HCT116 (cell line): ENCODE data around the gene LDHAL6B.

Source experiments
- CBX3 ChIP-seq: IDR thresholded peaks from 2 replicates; pipeline ENCODE4 v1.6.1; 2012; ENCODE audit warnings: low read depth
- EZH2 ChIP-seq: fragments of 200-600 bp; sonication (generic); IDR thresholded peaks from 2 replicates; pipeline ENCODE4 v1.6.1; 2017; ENCODE audit warnings: antibody characterized with exemption, mixed run types
- EZH2phosphoT487 ChIP-seq: fragments of 200-600 bp; IDR thresholded peaks from 2 replicates; pipeline ENCODE4 v1.6.1; 2018; ENCODE audit warnings: antibody characterized with exemption, borderline replicate concordance
- JUND ChIP-seq: IDR thresholded peaks from 2 replicates; pipeline ENCODE4 v1.6.1; 2012
- POLR2AphosphoS5 ChIP-seq: IDR thresholded peaks from 2 replicates; pipeline ENCODE4 v1.6.1; 2011; ENCODE audit warnings: mild to moderate bottlenecking, low read depth, low read length, moderate library complexity
- SIN3A ChIP-seq: IDR thresholded peaks from 2 replicates; pipeline ENCODE4 v1.6.1; 2012; ENCODE audit warnings: low read depth
- TCF7L2 ChIP-seq: IDR thresholded peaks from 2 replicates; pipeline ENCODE4 v1.7.0; 2011; ENCODE audit warnings: borderline replicate concordance, inconsistent platforms; ENCODE audit not compliant: insufficient read depth, insufficient read length; ENCODE audit errors: extremely low read depth
- YY1 ChIP-seq: IDR thresholded peaks from 2 replicates; pipeline ENCODE4 v1.6.1; 2011; ENCODE audit warnings: low read length, low read depth, moderate library complexity, mild to moderate bottlenecking; ENCODE audit not compliant: insufficient replicate concordance; ENCODE audit errors: extremely low read depth
- ZNF274 ChIP-seq: fragments of 200-500 bp; sonication (Bioruptor generic); IDR thresholded peaks from 2 replicates; pipeline ENCODE4 v1.6.1; 2014; ENCODE audit warnings: mild to moderate bottlenecking, low read depth, low read length, inconsistent platforms
- TF ChIP-seq, protein P1 (sequence below), 3 experiments: fragments of 200-600 bp in 1 of 3; sonication (generic) in 1 of 3; IDR thresholded peaks in 2 of 3; conservative IDR thresholded peaks in 1 of 3; 2 replicates each; pipeline ENCODE4 v1.5.1; 2012 to 2017; ENCODE audit warnings: low read depth in 2 of 3, low read length in 2 of 3, antibody characterized with exemption in 1 of 3, borderline replicate concordance in 1 of 3, control low read depth in 1 of 3, mild to moderate bottlenecking in 1 of 3, mixed read lengths in 1 of 3, mixed run types in 1 of 3, moderate library complexity in 1 of 3; ENCODE audit not compliant: insufficient read depth in 1 of 3
- TF ChIP-seq, protein P2 (sequence below): IDR thresholded peaks from 2 replicates; pipeline ENCODE4 v1.6.1; 2012
- TF ChIP-seq, protein P3 (sequence below): IDR thresholded peaks from 2 replicates; pipeline ENCODE4 v1.6.1; 2011; ENCODE audit warnings: mild to moderate bottlenecking, low read length, moderate library complexity; ENCODE audit not compliant: insufficient replicate concordance; ENCODE audit errors: extremely low read depth
- TF ChIP-seq, protein P4 (sequence below): IDR thresholded peaks from 2 replicates; pipeline ENCODE4 v1.6.1; 2012

DNA sequence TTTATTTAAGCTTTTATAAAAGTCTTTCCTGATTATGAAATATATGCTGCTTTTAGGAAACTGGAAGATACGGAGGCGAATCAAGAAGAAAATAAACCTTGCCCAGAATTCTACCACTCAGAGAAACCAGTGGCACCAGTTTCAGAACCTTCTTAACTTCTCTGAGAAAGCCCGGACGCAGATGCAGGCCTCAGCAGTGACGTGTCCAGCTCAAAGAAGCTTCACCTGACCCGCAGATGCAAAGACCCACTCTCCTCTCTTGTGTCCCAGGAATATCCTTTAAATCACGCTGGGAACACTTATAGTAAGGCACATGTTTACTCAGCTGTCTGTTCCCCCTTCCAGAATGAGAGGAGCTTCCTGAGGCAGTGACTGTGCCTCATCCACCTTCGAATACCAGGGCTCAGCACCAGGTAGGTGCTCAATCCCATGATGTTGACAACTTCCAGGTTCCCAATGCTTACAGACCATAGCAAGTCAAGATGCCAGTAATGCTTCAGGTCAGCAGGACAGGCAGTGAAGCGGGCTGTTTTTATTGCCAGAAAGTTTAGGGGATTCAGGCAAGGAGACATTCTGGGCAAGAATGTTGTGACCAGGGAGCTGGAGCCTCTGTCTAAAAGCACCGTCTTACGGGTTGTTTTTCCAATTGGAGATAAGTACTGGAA lies 39.9 kb upstream of the LDHAL6B start:
- TF ChIP-seq, protein P1, sequence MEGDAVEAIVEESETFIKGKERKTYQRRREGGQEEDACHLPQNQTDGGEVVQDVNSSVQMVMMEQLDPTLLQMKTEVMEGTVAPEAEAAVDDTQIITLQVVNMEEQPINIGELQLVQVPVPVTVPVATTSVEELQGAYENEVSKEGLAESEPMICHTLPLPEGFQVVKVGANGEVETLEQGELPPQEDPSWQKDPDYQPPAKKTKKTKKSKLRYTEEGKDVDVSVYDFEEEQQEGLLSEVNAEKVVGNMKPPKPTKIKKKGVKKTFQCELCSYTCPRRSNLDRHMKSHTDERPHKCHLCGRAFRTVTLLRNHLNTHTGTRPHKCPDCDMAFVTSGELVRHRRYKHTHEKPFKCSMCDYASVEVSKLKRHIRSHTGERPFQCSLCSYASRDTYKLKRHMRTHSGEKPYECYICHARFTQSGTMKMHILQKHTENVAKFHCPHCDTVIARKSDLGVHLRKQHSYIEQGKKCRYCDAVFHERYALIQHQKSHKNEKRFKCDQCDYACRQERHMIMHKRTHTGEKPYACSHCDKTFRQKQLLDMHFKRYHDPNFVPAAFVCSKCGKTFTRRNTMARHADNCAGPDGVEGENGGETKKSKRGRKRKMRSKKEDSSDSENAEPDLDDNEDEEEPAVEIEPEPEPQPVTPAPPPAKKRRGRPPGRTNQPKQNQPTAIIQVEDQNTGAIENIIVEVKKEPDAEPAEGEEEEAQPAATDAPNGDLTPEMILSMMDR (IDR thresholded peaks at IDR 0.05 in 2 of 3, conservative IDR thresholded peaks at IDR 0.05 in 1 of 3; ENCODE audit: borderline replicate concordance in 1 of 3, insufficient read depth in 1 of 3, low read depth in 2 of 3, low read length in 2 of 3) = no peak
- TF ChIP-seq POLR2AphosphoS5 (no peak), SIN3A (no peak), ZNF274 (no peak), YY1 (no peak), JUND (no peak), EZH2 (no peak), CBX3 (no peak), TCF7L2 (no peak), EZH2phosphoT487 (no peak)
- TF ChIP-seq, protein P2, sequence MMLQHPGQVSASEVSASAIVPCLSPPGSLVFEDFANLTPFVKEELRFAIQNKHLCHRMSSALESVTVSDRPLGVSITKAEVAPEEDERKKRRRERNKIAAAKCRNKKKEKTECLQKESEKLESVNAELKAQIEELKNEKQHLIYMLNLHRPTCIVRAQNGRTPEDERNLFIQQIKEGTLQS = no peak
- TF ChIP-seq, protein P3, sequence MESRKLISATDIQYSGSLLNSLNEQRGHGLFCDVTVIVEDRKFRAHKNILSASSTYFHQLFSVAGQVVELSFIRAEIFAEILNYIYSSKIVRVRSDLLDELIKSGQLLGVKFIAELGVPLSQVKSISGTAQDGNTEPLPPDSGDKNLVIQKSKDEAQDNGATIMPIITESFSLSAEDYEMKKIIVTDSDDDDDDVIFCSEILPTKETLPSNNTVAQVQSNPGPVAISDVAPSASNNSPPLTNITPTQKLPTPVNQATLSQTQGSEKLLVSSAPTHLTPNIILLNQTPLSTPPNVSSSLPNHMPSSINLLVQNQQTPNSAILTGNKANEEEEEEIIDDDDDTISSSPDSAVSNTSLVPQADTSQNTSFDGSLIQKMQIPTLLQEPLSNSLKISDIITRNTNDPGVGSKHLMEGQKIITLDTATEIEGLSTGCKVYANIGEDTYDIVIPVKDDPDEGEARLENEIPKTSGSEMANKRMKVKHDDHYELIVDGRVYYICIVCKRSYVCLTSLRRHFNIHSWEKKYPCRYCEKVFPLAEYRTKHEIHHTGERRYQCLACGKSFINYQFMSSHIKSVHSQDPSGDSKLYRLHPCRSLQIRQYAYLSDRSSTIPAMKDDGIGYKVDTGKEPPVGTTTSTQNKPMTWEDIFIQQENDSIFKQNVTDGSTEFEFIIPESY = no peak
- TF ChIP-seq, protein P4, sequence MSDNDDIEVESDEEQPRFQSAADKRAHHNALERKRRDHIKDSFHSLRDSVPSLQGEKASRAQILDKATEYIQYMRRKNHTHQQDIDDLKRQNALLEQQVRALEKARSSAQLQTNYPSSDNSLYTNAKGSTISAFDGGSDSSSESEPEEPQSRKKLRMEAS = no peak
